ENCODE results near the gene TAAR6. TPM values are rescaled to one million over a fixed set of nuclear protein-coding genes. Genes with fewer than 3 reads are reported as not detected.
A peak's percentile ranks its signal among the peaks of the same experiment; 100 is the strongest.

TAAR6 gene
- total and polyA plus RNA-seq, 2 of the 8 experiments (the other 6 are each of a cell fraction or from before 2014, with no cell fraction given), result 0.06 TPM; not detected in 1

DNA sequence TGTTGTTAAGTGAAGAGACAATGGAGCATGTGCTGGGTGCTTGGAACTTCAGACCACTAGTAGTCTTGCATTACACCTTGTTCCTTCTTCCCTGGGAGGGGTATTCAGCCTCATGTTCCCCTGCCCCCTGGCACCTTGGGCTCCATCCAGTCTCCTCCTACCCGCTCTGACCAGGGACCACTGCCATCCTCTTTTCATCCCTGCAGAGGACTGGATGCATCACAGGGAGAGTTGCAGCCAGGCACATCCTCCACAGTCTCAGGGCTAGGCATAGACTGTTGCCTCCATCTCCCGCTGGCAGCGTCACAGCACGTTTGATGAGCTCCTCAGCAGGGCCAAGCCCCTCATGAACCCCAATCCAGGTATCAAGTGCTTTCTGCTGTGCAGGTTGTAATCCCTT is 18.9 kb upstream of the TAAR6 start:
- Histone ChIP-seq H4K20me1 (replicated peaks in 1 of 2; ENCODE audit: control insufficient read depth in 1 of 2, insufficient read depth in 2 of 2, low read length in 2 of 2) (no peaks in the 10 kb centered on the region), H2BK120ac (replicated peaks; ENCODE audit: low read depth, low read length) (no peak overlapping the region), H4K5ac (ENCODE audit: insufficient read length, low read depth, low read length) (no peak overlapping the region), H3K9me3 (ENCODE audit: insufficient read depth in 2 of 2, low read depth in 1 of 2, low read length in 1 of 2) (no peaks in the 10 kb centered on the region), H2AK5ac (ENCODE audit: low read depth, low read length) (no peak overlapping the region), H2AFZ (ENCODE audit: low read length) (peak overlapping the region; percentile 96), H3K79me1 (ENCODE audit: low read depth, low read length) (no peaks in the 10 kb centered on the region), H3K27ac (ENCODE audit: low read depth, low read length) (no peak overlapping the region), H3K4me1 (replicated peaks in 1 of 4; ENCODE audit: control insufficient read depth in 3 of 4, insufficient read depth in 4 of 4, low read length in 3 of 4) (peaks cover 2 to 7% (median 5%) of the 10 kb centered on the region in 4 experiments; a peak in 5 of 7 replicates), H2BK5ac (ENCODE audit: low read depth, low read length) (0 out of 2 replicates have a peak overlapping the region, but pooled peaks have one; percentile 12), H3K56ac (replicated peaks; ENCODE audit: insufficient read length, low read depth, low read length) (no peak overlapping the region), H3K36me3 (ENCODE audit: control insufficient read depth in 2 of 4, insufficient read depth in 4 of 4, low read length in 3 of 4) (no peaks in the 10 kb centered on the region), H4K91ac (replicated peaks; ENCODE audit: insufficient read length, low read length) (peak overlapping the region; percentile 8), H2BK20ac (ENCODE audit: low read length) (no peak overlapping the region), H3K4me2 (ENCODE audit: insufficient read depth in 1 of 2, low read depth in 2 of 2, low read length in 2 of 2) (no peak overlapping the region), H3K79me2 (ENCODE audit: control insufficient read depth in 1 of 2, insufficient read depth in 2 of 2, low read length in 2 of 2) (no peaks in the 10 kb centered on the region), H3K23me2 (ENCODE audit: low read depth, low read length) (no peaks in the 10 kb centered on the region), H3K9ac (replicated peaks in 1 of 4; ENCODE audit: extremely low read depth in 1 of 4, low read depth in 3 of 4, low read length in 3 of 4) (no peak overlapping the region), H3K27me3 (replicated peaks in 1 of 4; ENCODE audit: control insufficient read depth in 3 of 4, extremely low read depth in 1 of 4, insufficient read depth in 3 of 4, low read length in 3 of 4) (no peaks in the 10 kb centered on the region), H3K18ac (ENCODE audit: extremely low read depth, low read length) (0 out of 2 replicates have a peak overlapping the region, but pooled peaks have one; percentile 13), H2BK12ac (ENCODE audit: low read depth, low read length) (peak overlapping the region; percentile 78; the same call in 1 of the 2 replicates), H2BK15ac (ENCODE audit: low read length) (peak overlapping the region; percentile 83; the same call in 1 of the 2 replicates), H3K14ac (ENCODE audit: insufficient read length) (no peak overlapping the region), H3K23ac (ENCODE audit: insufficient read length) (no peak overlapping the region), H3K4ac (replicated peaks; ENCODE audit: insufficient read length, low read depth, low read length) (no peak overlapping the region), H4K8ac (ENCODE audit: extremely low read depth, insufficient read depth, low read length) (no peak overlapping the region), H3K4me3 (ENCODE audit: extremely low read depth in 1 of 4, insufficient read depth in 2 of 4, low read depth in 3 of 4, low read length in 4 of 4) (no peak overlapping the region)
- POLR2A ChIA-PET (ENCODE audit: partially characterized antibody), result no interaction called here
- FAIRE-seq (no peak), DNase-seq (ENCODE audit: low read depth in 1 of 2, low spot score in 2 of 2) (no peak)
- WGBS, 2 experiments (ENCODE audit: extremely low coverage in 1 of 2, insufficient coverage in 1 of 2, insufficient read length in 1 of 2, insufficient replicate concordance in 2 of 2, low coverage in 1 of 2, low lambda C conversion rate in 2 of 2, missing lambda C conversion rate in 1 of 2), result 89% methylated on average over 4 of the region's 4 CpGs; no CpG with 5 or more reads in 1 of the 2 experiments
- CTCF ChIA-PET (ENCODE audit: partially characterized antibody), result interaction anchor here (1.0 to 2.5 kb wide), 5 partner anchors 12 to 216 kb away, joined by 3 to 6 read pairs (median 4); no protein-coding TSS in a partner anchor
- TF ChIP-seq HDAC6 (IDR thresholded peaks at IDR 0.05; ENCODE audit: low read depth, low read length) (no peak), GTF2F1 (IDR thresholded peaks at IDR 0.05; ENCODE audit: borderline replicate concordance, low read depth, low read length) (no peak), SIX5 (IDR thresholded peaks at IDR 0.05; ENCODE audit: low read depth, low read length) (no peak), SIRT6 (IDR thresholded peaks at IDR 0.05; ENCODE audit: low read length) (no peak), NANOG (IDR thresholded peaks at IDR 0.05; ENCODE audit: insufficient read depth, low read depth, low read length, poor library complexity, severe bottlenecking) (no peak), CBX8 (IDR thresholded peaks at IDR 0.05; ENCODE audit: borderline replicate concordance, low read depth, low read length) (no peak), CTBP2 (IDR thresholded peaks at IDR 0.05; ENCODE audit: borderline replicate concordance, insufficient read depth, insufficient read length, low read length) (no peak), EZH2 (IDR thresholded peaks at IDR 0.05; ENCODE audit: low read depth, low read length, severe bottlenecking) (no peak), EP300 (IDR thresholded peaks at IDR 0.05; ENCODE audit: borderline replicate concordance in 1 of 2, low read depth in 2 of 2, low read length in 2 of 2) (no peak), PHF8 (conservative IDR thresholded peaks at IDR 0.05; ENCODE audit: low read depth, low read length) (no peak), SRF (IDR thresholded peaks at IDR 0.05; ENCODE audit: low read depth, low read length) (no peak), POLR2AphosphoS5 (IDR thresholded peaks at IDR 0.05; ENCODE audit: low read depth, low read length) (no peak), CHD1 (IDR thresholded peaks at IDR 0.05; ENCODE audit: low read depth, low read length) (no peak), KDM5A (IDR thresholded peaks at IDR 0.05; ENCODE audit: low read length) (no peak)
